ENCODE results near the gene RHBDF2. TPM values are rescaled to one million over a fixed set of nuclear protein-coding genes. Genes with fewer than 3 reads are reported as not detected.

Gene RHBDF2
- 122 and 144 TPM in 2 replicates for total RNA-seq (2014; rRNA removed; shearing (Covaris generic))
- 158 and 173 TPM in 2 replicates for total RNA-seq (2022)
- Bru-seq, nascent RNA = percentile 77 among the genes with signal in this experiment
- BruChase-seq, experiment 1, labeled RNA remaining after a 6-hour chase = percentile 88 among the genes with signal in this experiment
- BruChase-seq, experiment 2, labeled RNA remaining after a 2-hour chase = percentile 84 among the genes with signal in this experiment
- long read RNA-seq, partial matches to known transcripts = 45 of 482 reads
- long read RNA-seq, other reads (novel, unspliced or antisense) = 434 of 482 reads

GRCh38 chr17:76501018-76501826 lies at the start of gene RHBDF2:
Gene RHBDF2, minus strand, starts transcription at chr17:76501423. Its CDS starts 19,899 bp downstream, at chr17:76481524.
- Histone ChIP-seq H2AFZ (ENCODE audit: low read length) (peak within 1 kb of the TSS; percentile 72; the same call in 1 of the 2 replicates), H3K9me2 (ENCODE audit: insufficient read depth, low read length) (no peaks in the 10 kb centered on the region), H3K4me3 (ENCODE audit: low read depth, low read length, poor library complexity, severe bottlenecking) (peak within 1 kb of the TSS; percentile 96), H4K20me1 (ENCODE audit: insufficient read depth, low read length) (no peaks in the 10 kb centered on the region), H3K79me2 (ENCODE audit: insufficient read depth, low read depth, low read length) (peaks cover 46% of the 10 kb centered on the region), H3K4me2 (ENCODE audit: low read length) (peak within 1 kb of the TSS; percentile 98), H3K9me3 (ENCODE audit: low read length) (no peaks in the 10 kb centered on the region), H3K36me3 (ENCODE audit: insufficient read depth, low read length) (peaks cover 12% of the 10 kb centered on the region; the same call in 1 of the 2 replicates), H3K4me1 (ENCODE audit: insufficient read depth, low read length, poor library complexity, severe bottlenecking) (peaks cover 77% of the 10 kb centered on the region), H3K27ac (ENCODE audit: low read depth, low read length, poor library complexity, severe bottlenecking) (peak within 1 kb of the TSS; percentile 83)
- TSS peak; percentile 41 for BruUV-seq (replicated peaks)
- ChIA-PET POLR2A (interaction anchor here (0.6 to 8.2 kb wide), 11 partner anchors 8 to 148 kb away, joined by 3 to 57 read pairs (median 7); partner anchors contain the start of gene PRPSAP1), CTCF (ENCODE audit: unreplicated experiment) (interaction anchor here (0.6 to 3.1 kb wide), 5 partner anchors 8 to 84 kb away, joined by 3 to 28 read pairs (median 10); partner anchors contain the start of gene AANAT)
- DNase-seq (ENCODE audit: low spot score) = peak; percentile 94
- intact Hi-C loops (cut with micrococcal nuclease; ENCODE audit: unreplicated experiment) = loop anchor here (1.0 kb wide), 2 partner anchors 20 to 35 kb away; no protein-coding TSS in a partner anchor
- TF ChIP-seq EZH2phosphoT487 (IDR thresholded peaks at IDR 0.05; ENCODE audit: borderline replicate concordance, low read depth, low read length) = no peak
- no peak for TF ChIP-seq CTCF (conservative IDR thresholded peaks at IDR 0.05; ENCODE audit: low read length)

GRCh38 chr17:76549539-76549938 lies 48.3 kb upstream of the RHBDF2 start:
- H3K4me1 ChIP-seq (ENCODE audit: insufficient read depth, low read length, poor library complexity, severe bottlenecking) = peaks cover 31% of the 10 kb centered on the region
- ChIA-PET CTCF (ENCODE audit: unreplicated experiment) (no interaction called here), POLR2A (interaction anchor here (0.5 to 1.1 kb wide), 2 partner anchors 21 to 163 kb away, joined by 4 to 6 read pairs; no protein-coding TSS in a partner anchor)
- intact Hi-C loops (cut with micrococcal nuclease; ENCODE audit: unreplicated experiment) = loop anchor here (5.0 kb wide), 2 partner anchors 42 to 142 kb away; no protein-coding TSS in a partner anchor
- no peak for DNase-seq (ENCODE audit: low spot score)
- H4K20me1 ChIP-seq (ENCODE audit: insufficient read depth, low read length) = no peaks in the 10 kb centered on the region
- no peak for TF ChIP-seq EZH2phosphoT487 (IDR thresholded peaks at IDR 0.05; ENCODE audit: borderline replicate concordance, low read depth, low read length)
- TF ChIP-seq CTCF (conservative IDR thresholded peaks at IDR 0.05; ENCODE audit: low read length) = no peak
- no peaks in the 10 kb centered on the region for H3K9me2 ChIP-seq (ENCODE audit: insufficient read depth, low read length)
- H2AFZ ChIP-seq (ENCODE audit: low read length) = no peak overlapping the region
- H3K27ac ChIP-seq (ENCODE audit: low read depth, low read length, poor library complexity, severe bottlenecking) = no peak overlapping the region
- no peaks in the 10 kb centered on the region for H3K9me3 ChIP-seq (ENCODE audit: low read length)
- no peaks in the 10 kb centered on the region for H3K36me3 ChIP-seq (ENCODE audit: insufficient read depth, low read length)
- H3K79me2 ChIP-seq (ENCODE audit: insufficient read depth, low read depth, low read length) = no peaks in the 10 kb centered on the region
- H3K4me2 ChIP-seq (ENCODE audit: low read length) = no peak overlapping the region
- no peak overlapping the region for H3K4me3 ChIP-seq (ENCODE audit: low read depth, low read length, poor library complexity, severe bottlenecking)
- BruUV-seq (replicated peaks) = TSS peak; percentile 67
